ENCODE measurements around the gene ACTL6B. TPM values are rescaled to one million over a fixed set of nuclear protein-coding genes. Genes with fewer than 3 reads are reported as not detected.
"Not testable (repeated sequence)": the region's sequence is repeated elsewhere in the genome, so short reads cannot be mapped to it uniquely, and the experiment has no call there.

Gene ACTL6B
- total and polyA plus RNA-seq, 10 donors = not detected

DNA sequence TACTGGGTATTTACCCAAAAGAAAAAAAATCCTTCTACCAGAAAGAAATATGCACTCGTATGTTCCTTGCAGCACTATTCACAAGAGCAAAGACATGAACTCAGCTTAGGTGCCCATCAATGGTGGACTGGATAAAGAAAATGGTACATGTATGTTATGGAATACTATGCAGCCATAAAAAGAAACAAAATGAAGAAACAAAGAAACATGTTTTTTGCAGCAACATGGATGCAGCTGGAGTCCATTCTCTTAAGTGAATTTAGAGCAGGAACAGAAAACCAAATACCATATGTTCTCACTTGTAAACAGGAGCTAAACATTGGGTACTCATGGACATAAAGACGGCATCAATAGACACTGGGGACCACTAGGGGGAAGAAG lies 11.8 kb upstream of the ACTL6B start:
- Histone ChIP-seq H3K4me1 (peaks cover 0 to 8% (median 6%) of the 10 kb centered on the region in 6 donors), H3K27ac (no peak overlapping the region), H3K9me3 (no peaks in the 10 kb centered on the region), H3K27me3 (replicated peaks in 1 of 7) (no peaks in the 10 kb centered on the region), H3K36me3 (no peaks in the 10 kb centered on the region), H3K4me3 (no peak overlapping the region)
- intact Hi-C loops (cut with DNase I; ENCODE audit: low total_unique reads) = no loop called here
- no peak for TF ChIP-seq POLR2AphosphoS5 (IDR thresholded peaks at IDR 0.05)
- no peak for DNase-seq
- WGBS, 5 donors = 85 to 94% (median 88%) methylated on average over 2 of the region's 2 CpGs

- intact Hi-C loops (cut with DNase I; ENCODE audit: low total_unique reads) = no loop called here
- Histone ChIP-seq H3K9me3 (no peaks in the 10 kb centered on the region), H3K27me3 (replicated peaks in 1 of 7) (no peaks in the 10 kb centered on the region), H3K4me1 (peaks cover 0 to 2% (median under 1%) of the 10 kb centered on the region in 6 donors), H3K4me3 (no peak overlapping the region), H3K27ac (no peak overlapping the region), H3K36me3 (no peaks in the 10 kb centered on the region)
- DNase-seq = no peak
- 74 to 80% (median 77%) methylated on average over 16 of the region's 16 CpGs for WGBS, 5 donors
- TF ChIP-seq CTCF (IDR thresholded peaks at IDR 0.05 in 8 of 11, conservative IDR thresholded peaks at IDR 0.05 in 3 of 11) (no peak), POLR2AphosphoS5 (IDR thresholded peaks at IDR 0.05) (no peak), POLR2A (IDR thresholded peaks at IDR 0.05) (no peak)
Observed at GRCh38 chr7:100667331-100668068, 11.3 kb upstream of the ACTL6B start.

GRCh38 chr7:100665168-100665726 lies 9.0 kb upstream of the ACTL6B start:
- Histone ChIP-seq H3K27ac (no peak overlapping the region), H3K36me3 (no peaks in the 10 kb centered on the region), H3K4me3 (no peak overlapping the region), H3K4me1 (no peaks in the 10 kb centered on the region), H3K27me3 (replicated peaks in 1 of 7) (peaks cover 0 to 8% (median 0%) of the 10 kb centered on the region in 7 donors), H3K9me3 (no peaks in the 10 kb centered on the region)
- 90 to 98% (median 96%) methylated on average over 5 of the region's 5 CpGs for WGBS, 5 donors
- intact Hi-C loops (cut with DNase I; ENCODE audit: low total_unique reads) = no loop called here
- DNase-seq = no peak
- TF ChIP-seq POLR2AphosphoS5 (IDR thresholded peaks at IDR 0.05) = no peak
- TF ChIP-seq CTCF (IDR thresholded peaks at IDR 0.05 in 8 of 11, conservative IDR thresholded peaks at IDR 0.05 in 3 of 11) = no peak
- TF ChIP-seq POLR2A (IDR thresholded peaks at IDR 0.05) = no peak

DNA sequence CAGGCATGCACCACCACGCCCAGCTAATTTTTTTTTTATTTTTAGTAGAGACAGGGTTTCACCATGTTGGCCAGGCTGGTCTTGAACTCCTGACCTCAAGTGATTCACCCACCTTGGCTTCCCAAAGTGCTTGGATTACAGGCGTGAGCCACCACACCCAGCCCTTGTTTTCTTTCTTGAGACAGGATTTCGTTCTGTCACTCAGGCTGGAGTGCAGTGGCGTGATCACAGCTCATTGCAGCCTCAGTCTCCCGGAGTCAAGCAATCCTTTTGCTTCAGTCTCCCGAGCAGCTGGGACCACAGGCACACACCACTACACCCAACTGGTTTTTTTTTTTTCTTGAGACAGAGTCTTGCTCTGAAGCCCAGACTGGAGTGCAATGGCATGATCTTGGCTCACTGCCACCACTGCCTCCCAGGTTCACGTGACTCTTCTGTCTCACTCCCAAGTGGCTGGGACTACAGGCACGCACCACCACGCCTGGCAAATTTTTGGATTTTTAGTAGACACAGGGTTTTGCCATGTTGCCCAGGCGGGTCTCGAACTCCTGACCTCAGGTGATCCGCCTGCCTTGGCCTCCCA lies 6.0 kb upstream of the ACTL6B start:
- H3K4me1 ChIP-seq; intact Hi-C loops (cut with DNase I; ENCODE audit: low total_unique reads); H3K9me3 ChIP-seq; H3K27ac ChIP-seq; H3K4me3 ChIP-seq; DNase-seq; H3K36me3 ChIP-seq: not testable (repeated sequence)
- 78 to 88% (median 82%) methylated on average over 12 of the region's 12 CpGs for WGBS, 5 donors
- peaks cover 0 to 35% (median 8%) of the 10 kb centered on the region in 7 donors for H3K27me3 ChIP-seq (replicated peaks in 1 of 7)
